Measurements from ENCODE around the gene SLC25A13. TPM values are rescaled to one million over a fixed set of nuclear protein-coding genes. Genes with fewer than 3 reads are reported as not detected.

Gene SLC25A13
- total RNA-seq, 1 experiment from 2014 or later: 102 TPM

DNA sequence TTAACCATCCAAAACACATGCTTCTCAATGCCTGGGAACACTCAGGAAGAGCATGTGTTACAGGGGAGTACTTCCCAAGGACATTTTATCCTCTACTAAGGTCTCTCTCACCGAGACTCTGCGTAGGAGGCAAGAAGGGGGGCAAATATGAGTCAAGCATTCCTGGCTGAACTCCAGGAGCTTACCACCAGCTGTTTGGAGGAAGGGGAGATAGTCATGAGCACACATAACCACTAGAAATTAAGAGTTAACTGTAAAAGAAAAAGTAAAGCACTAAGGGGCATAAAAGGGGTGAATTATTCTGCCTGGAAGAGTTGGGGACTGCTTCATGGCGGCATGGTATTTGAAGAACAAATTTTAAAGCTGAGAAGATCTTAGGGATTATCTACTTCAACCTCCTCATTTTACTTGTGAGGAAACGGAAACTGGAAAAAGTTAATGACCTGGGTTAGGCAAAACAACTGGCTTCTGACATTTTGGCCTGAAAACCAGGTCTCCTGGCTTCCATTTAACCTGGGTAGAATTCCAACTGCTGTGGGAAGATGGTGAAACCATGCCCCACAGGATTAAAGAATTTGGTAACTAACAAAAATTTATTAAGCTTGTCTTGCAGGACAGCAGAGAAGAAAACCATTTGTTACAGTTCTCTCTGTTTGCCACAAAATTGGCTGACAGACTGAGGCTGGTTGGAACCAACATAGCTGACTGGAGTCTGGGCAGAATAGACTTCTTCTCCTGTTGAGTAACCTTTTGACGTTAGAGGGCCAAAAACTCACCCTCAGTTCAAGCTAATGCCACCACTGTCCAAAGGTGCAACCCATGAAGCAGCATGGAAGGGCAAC is 85.5 kb downstream of the SLC25A13 start:
- H3K9me3 ChIP-seq: no peaks in the 10 kb centered on the region
- H3K4me3 ChIP-seq (ENCODE audit: low read depth, low read length): no peak overlapping the region
- H3K36me3 ChIP-seq (ENCODE audit: control insufficient read depth, insufficient read depth, low read length): peaks cover 2% of the 10 kb centered on the region; the same call in 1 of the 2 replicates
- BruUV-seq (replicated peaks): no TSS peak
- Mint-ChIP-seq H3K9me3 (ENCODE audit: unreplicated experiment) (no peaks in the 10 kb centered on the region), H3K4me1 (ENCODE audit: low read depth, unreplicated experiment) (peaks cover 6% of the 10 kb centered on the region), H3K27ac (ENCODE audit: unreplicated experiment) (no peak overlapping the region), H3K27me3 (ENCODE audit: insufficient read depth, unreplicated experiment) (no peaks in the 10 kb centered on the region), H3K4me3 (ENCODE audit: unreplicated experiment) (no peak overlapping the region), H3K36me3 (ENCODE audit: insufficient read depth, unreplicated experiment) (peaks cover 28% of the 10 kb centered on the region)
- no peak for DNase-seq
- CTCF ChIA-PET: no interaction called here
- no peaks in the 10 kb centered on the region for H3K27me3 ChIP-seq (replicated peaks; ENCODE audit: control insufficient read depth, insufficient read depth, low read length)
- POLR2A ChIA-PET: no interaction called here
- TF ChIP-seq, protein P1, sequence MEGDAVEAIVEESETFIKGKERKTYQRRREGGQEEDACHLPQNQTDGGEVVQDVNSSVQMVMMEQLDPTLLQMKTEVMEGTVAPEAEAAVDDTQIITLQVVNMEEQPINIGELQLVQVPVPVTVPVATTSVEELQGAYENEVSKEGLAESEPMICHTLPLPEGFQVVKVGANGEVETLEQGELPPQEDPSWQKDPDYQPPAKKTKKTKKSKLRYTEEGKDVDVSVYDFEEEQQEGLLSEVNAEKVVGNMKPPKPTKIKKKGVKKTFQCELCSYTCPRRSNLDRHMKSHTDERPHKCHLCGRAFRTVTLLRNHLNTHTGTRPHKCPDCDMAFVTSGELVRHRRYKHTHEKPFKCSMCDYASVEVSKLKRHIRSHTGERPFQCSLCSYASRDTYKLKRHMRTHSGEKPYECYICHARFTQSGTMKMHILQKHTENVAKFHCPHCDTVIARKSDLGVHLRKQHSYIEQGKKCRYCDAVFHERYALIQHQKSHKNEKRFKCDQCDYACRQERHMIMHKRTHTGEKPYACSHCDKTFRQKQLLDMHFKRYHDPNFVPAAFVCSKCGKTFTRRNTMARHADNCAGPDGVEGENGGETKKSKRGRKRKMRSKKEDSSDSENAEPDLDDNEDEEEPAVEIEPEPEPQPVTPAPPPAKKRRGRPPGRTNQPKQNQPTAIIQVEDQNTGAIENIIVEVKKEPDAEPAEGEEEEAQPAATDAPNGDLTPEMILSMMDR (IDR thresholded peaks at IDR 0.05; ENCODE audit: insufficient read depth in 1 of 2, low read depth in 1 of 2, low read length in 1 of 2, severe bottlenecking in 1 of 2, unreplicated experiment in 1 of 2): no peak
- no peaks in the 10 kb centered on the region; the same call in 1 of the 2 replicates for H3K4me1 ChIP-seq
- intact Hi-C loops (cut with micrococcal nuclease; ENCODE audit: unreplicated experiment): no loop called here

DNA sequence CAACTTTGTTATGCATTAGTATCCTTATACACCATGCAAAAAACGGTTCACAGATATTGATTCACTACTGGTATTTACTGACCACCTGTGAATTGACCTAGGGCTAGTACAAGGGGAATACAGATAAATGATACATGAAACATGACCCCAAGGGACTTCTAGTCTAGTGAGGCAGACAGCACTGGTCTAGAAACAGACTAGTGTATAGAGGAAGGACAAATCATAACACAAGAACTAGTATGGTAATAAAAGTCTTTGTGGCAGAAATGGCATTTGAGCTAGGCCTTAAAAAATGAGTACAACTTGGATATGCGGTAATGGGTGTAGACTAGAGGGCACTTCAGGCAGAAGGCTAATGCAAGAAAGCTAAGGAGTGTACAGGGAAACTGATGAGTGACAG is 86.6 kb downstream of the SLC25A13 start:
- Mint-ChIP-seq H3K36me3 (ENCODE audit: insufficient read depth, unreplicated experiment) (peaks cover 31% of the 10 kb centered on the region), H3K4me1 (ENCODE audit: low read depth, unreplicated experiment) (peaks cover 6% of the 10 kb centered on the region), H3K27ac (ENCODE audit: unreplicated experiment) (peak overlapping the region; percentile 26), H3K4me3 (ENCODE audit: unreplicated experiment) (no peak overlapping the region), H3K27me3 (ENCODE audit: insufficient read depth, unreplicated experiment) (no peaks in the 10 kb centered on the region), H3K9me3 (ENCODE audit: unreplicated experiment) (no peaks in the 10 kb centered on the region)
- Histone ChIP-seq H3K4me1 (no peaks in the 10 kb centered on the region; the same call in 1 of the 2 replicates), H3K36me3 (ENCODE audit: control insufficient read depth, insufficient read depth, low read length) (peaks cover 2% of the 10 kb centered on the region; the same call in 1 of the 2 replicates), H3K27me3 (replicated peaks; ENCODE audit: control insufficient read depth, insufficient read depth, low read length) (no peaks in the 10 kb centered on the region), H3K9me3 (no peaks in the 10 kb centered on the region), H3K4me3 (ENCODE audit: low read depth, low read length) (no peak overlapping the region)
- ChIA-PET CTCF (no interaction called here), POLR2A (no interaction called here)
- TF ChIP-seq, protein P1 (IDR thresholded peaks at IDR 0.05; ENCODE audit: insufficient read depth in 1 of 2, low read depth in 1 of 2, low read length in 1 of 2, severe bottlenecking in 1 of 2, unreplicated experiment in 1 of 2): no peak
- DNase-seq: no peak
- no TSS peak for BruUV-seq (replicated peaks)
- intact Hi-C loops (cut with micrococcal nuclease; ENCODE audit: unreplicated experiment): no loop called here

- H3K9me3 Mint-ChIP-seq (ENCODE audit: unreplicated experiment): no peaks in the 10 kb centered on the region
- Histone ChIP-seq H3K36me3 (ENCODE audit: control insufficient read depth, insufficient read depth, low read length) (peaks cover 3% of the 10 kb centered on the region), H3K27me3 (replicated peaks; ENCODE audit: control insufficient read depth, insufficient read depth, low read length) (no peaks in the 10 kb centered on the region), H3K4me3 (ENCODE audit: low read depth, low read length) (no peak overlapping the region), H3K4me1 (no peaks in the 10 kb centered on the region), H3K9me3 (no peaks in the 10 kb centered on the region)
- no peak overlapping the region for H3K4me3 Mint-ChIP-seq (ENCODE audit: unreplicated experiment)
- peaks cover 6% of the 10 kb centered on the region for H3K4me1 Mint-ChIP-seq (ENCODE audit: low read depth, unreplicated experiment)
- peaks cover 47% of the 10 kb centered on the region for H3K36me3 Mint-ChIP-seq (ENCODE audit: insufficient read depth, unreplicated experiment)
- intact Hi-C loops (cut with micrococcal nuclease; ENCODE audit: unreplicated experiment): no loop called here
- no peak for DNase-seq
- no peaks in the 10 kb centered on the region for H3K27me3 Mint-ChIP-seq (ENCODE audit: insufficient read depth, unreplicated experiment)
- no TSS peak for BruUV-seq (replicated peaks)
- H3K27ac Mint-ChIP-seq (ENCODE audit: unreplicated experiment): no peak overlapping the region
- TF ChIP-seq, protein P1 (IDR thresholded peaks at IDR 0.05; ENCODE audit: insufficient read depth in 1 of 2, low read depth in 1 of 2, low read length in 1 of 2, severe bottlenecking in 1 of 2, unreplicated experiment in 1 of 2): no peak
- ChIA-PET CTCF (no interaction called here), POLR2A (no interaction called here)
Measured at GRCh38 chr7:96233528-96234154, 88.3 kb downstream of the SLC25A13 start.

All from Caco-2 (cell line).